Right cardiac atrium (tissue), 5 donors: Measurements from ENCODE around the gene APLP2. TPM values are rescaled to one million over a fixed set of nuclear protein-coding genes. Genes with fewer than 3 reads are reported as not detected.
"Not testable (repeated sequence)": the region's sequence is repeated elsewhere in the genome, so short reads cannot be mapped to it uniquely, and the experiment has no call there.

Experiments used
- ATAC-seq, 2 donors: fragments of 200-7000 bp; cut with Tn5 transposase; one replicate each; pipeline versions ENCODE4 v1.8.0 to v1.9.1; 2020; ENCODE audit warnings: moderate library complexity in 2 of 2, mild to moderate bottlenecking in 1 of 2
- DNase-seq, 3 donors: peaks; one replicate each; pipeline ENCODE4 v3.0.0-alpha.2; 2020
- H3K27ac ChIP-seq: one replicate; pipeline ENCODE4 v1.5.1; 2013; ENCODE audit warnings: mild to moderate bottlenecking, low read length, control low read depth, moderate library complexity
- H3K27me3 ChIP-seq: one replicate; pipeline ENCODE4 v1.6.1; 2013; ENCODE audit not compliant: control insufficient read depth, insufficient read depth
- H3K4me1 ChIP-seq: one replicate; pipeline ENCODE4 v1.6.1; 2013; ENCODE audit warnings: low read length; ENCODE audit not compliant: control insufficient read depth, insufficient read depth
- H3K4me3 ChIP-seq: one replicate; pipeline ENCODE4 v1.5.1; 2013; ENCODE audit warnings: low read length, control low read depth
- H3K9me3 ChIP-seq: one replicate; pipeline ENCODE4 v1.6.1; 2013; ENCODE audit warnings: low read length; ENCODE audit not compliant: control insufficient read depth
- WGBS: extraction: QIAGEN DNeasy Blood & Tissue Kit; methylation state at CpG from one replicate; pipeline ENCODE4 v1.1.7; 2013; 5-methylcytosine and 5-hydroxymethylcytosine counted together
- intact Hi-C, 4 donors: fragments of 100-400 bp; cut with DNase I; formaldehyde crosslinking; loops; one replicate each; pipeline versions ENCODE4 v1.11.0 to v1.14.0; 2022 to 2023
- polyA plus RNA-seq: library from polyadenylated mRNA; stranded (reverse); fragments of 200-250 nt; gene quantifications from one replicate; pipeline ENCODE4 v1.2.3, GENCODE V29; 2013
- total RNA-seq, 4 donors: library from RNA; stranded (reverse); fragmentation: NEBNext Ultra II Directional; extraction: Animal tissue kit (Norgen Biotek cat#: 25700); gene quantifications; one replicate each; pipeline ENCODE4 v1.2.1, GENCODE V29; 2021
- donor health status: healthy with polysubstance abuse.
- donor health status: DM: no; HTN: yes; CAD: no.
- donor health status: DM: no; HTN: no; CAD: no.
- donor health status: DM: no; HTN: yes; CAD: no; lungs with severe emphysema.
- donor health status: DM: yes; HTN: yes; CAD: no.

The APLP2 gene
- total and polyA plus RNA-seq, 5 donors = 228 to 375 (median 330) TPM

GRCh38 chr11:130089674-130090073 is 20.0 kb downstream of the APLP2 start:
- H3K27ac ChIP-seq = no peak overlapping the region
- intact Hi-C loops = no loop called here
- H3K4me1 ChIP-seq = peaks cover 9% of the 10 kb centered on the region
- WGBS = 86% methylated on average over 5 of the region's 5 CpGs
- ATAC-seq (peak in 1 of 2 donors; percentile 42), DNase-seq (no peak)
- no peak overlapping the region for H3K4me3 ChIP-seq
- no peaks in the 10 kb centered on the region for H3K27me3 ChIP-seq
- H3K9me3 ChIP-seq = no peaks in the 10 kb centered on the region

GRCh38 chr11:130090517-130090916 is 20.8 kb downstream of the APLP2 start:
- H3K27ac ChIP-seq, ATAC-seq, H3K9me3 ChIP-seq, DNase-seq, H3K4me3 ChIP-seq, intact Hi-C loops, H3K27me3 ChIP-seq: not testable (repeated sequence)
- WGBS = 97% methylated on average over 16 of the region's 16 CpGs
- H3K4me1 ChIP-seq = peaks cover 11% of the 10 kb centered on the region

- peaks cover 11% of the 10 kb centered on the region for H3K4me1 ChIP-seq
- ATAC-seq, intact Hi-C loops, H3K27ac ChIP-seq, H3K9me3 ChIP-seq, H3K4me3 ChIP-seq, H3K27me3 ChIP-seq: not testable (repeated sequence)
- peak in 1 of 3 donors; percentile 66 for DNase-seq
- whole genome bisulfite sequencing = 97% methylated on average over 23 of the region's 36 CpGs
Observed at GRCh38 chr11:130091169-130091568, 21.5 kb downstream of the APLP2 start.

- no peak overlapping the region for H3K4me3 ChIP-seq
- H3K27ac ChIP-seq = no peak overlapping the region
- 88% methylated on average over 4 of the region's 4 CpGs for WGBS
- ATAC-seq (no peak), DNase-seq (no peak)
- peaks cover 7% of the 10 kb centered on the region for H3K4me1 ChIP-seq
- intact Hi-C loops = no loop called here
- no peaks in the 10 kb centered on the region for H3K9me3 ChIP-seq
- H3K27me3 ChIP-seq = no peaks in the 10 kb centered on the region
Observed at GRCh38 chr11:130092661-130093060, 23.0 kb downstream of the APLP2 start.

GRCh38 chr11:130094614-130095013 is 24.9 kb downstream of the APLP2 start:
- Histone ChIP-seq H3K4me3 (no peak overlapping the region), H3K4me1 (peaks cover 3% of the 10 kb centered on the region), H3K9me3 (no peaks in the 10 kb centered on the region), H3K27me3 (no peaks in the 10 kb centered on the region), H3K27ac (no peak overlapping the region)
- DNase-seq (no peak), ATAC-seq (peak; percentile 47 to 70)
- intact Hi-C loops = no loop called here
- 79% methylated on average over 4 of the region's 4 CpGs for WGBS

GRCh38 chr11:130095326-130095725 is 25.6 kb downstream of the APLP2 start:
- Histone ChIP-seq H3K27ac (no peak overlapping the region), H3K4me3 (no peak overlapping the region), H3K9me3 (no peaks in the 10 kb centered on the region), H3K4me1 (peaks cover 4% of the 10 kb centered on the region), H3K27me3 (no peaks in the 10 kb centered on the region)
- no peak for ATAC-seq
- 76% methylated on average over 1 of the region's 1 CpG for WGBS
- intact Hi-C loops = no loop called here
- no peak for DNase-seq

GRCh38 chr11:130096042-130096441 is 26.3 kb downstream of the APLP2 start:
- Histone ChIP-seq H3K27me3 (no peaks in the 10 kb centered on the region), H3K9me3 (no peaks in the 10 kb centered on the region), H3K4me1 (peaks cover 4% of the 10 kb centered on the region), H3K4me3 (no peak overlapping the region), H3K27ac (no peak overlapping the region)
- 93% methylated on average over 2 of the region's 2 CpGs for WGBS
- DNase-seq (no peak), ATAC-seq (no peak)
- intact Hi-C loops = no loop called here

GRCh38 chr11:130096823-130097222 is 27.1 kb downstream of the APLP2 start:
- no peak overlapping the region for H3K27ac ChIP-seq
- H3K9me3 ChIP-seq = no peaks in the 10 kb centered on the region
- no peak overlapping the region for H3K4me3 ChIP-seq
- peaks cover 6% of the 10 kb centered on the region for H3K4me1 ChIP-seq
- no peak for ATAC-seq
- no peaks in the 10 kb centered on the region for H3K27me3 ChIP-seq
- no peak for DNase-seq
- intact Hi-C loops = no loop called here
- 81% methylated on average over 2 of the region's 2 CpGs for WGBS

- Histone ChIP-seq H3K4me1 (peaks cover 8% of the 10 kb centered on the region), H3K9me3 (no peaks in the 10 kb centered on the region), H3K27ac (no peak overlapping the region), H3K4me3 (no peak overlapping the region), H3K27me3 (no peaks in the 10 kb centered on the region)
- ATAC-seq (no peak), DNase-seq (no peak)
- intact Hi-C loops = no loop called here
- 93% methylated on average over 4 of the region's 4 CpGs for WGBS
Observed at GRCh38 chr11:130097285-130097684, 27.6 kb downstream of the APLP2 start.

GRCh38 chr11:130099356-130099755 is 29.7 kb downstream of the APLP2 start:
- H3K4me1 ChIP-seq = peaks cover 12% of the 10 kb centered on the region
- H3K27ac ChIP-seq = no peak overlapping the region
- ATAC-seq (no peak), DNase-seq (no peak)
- H3K27me3 ChIP-seq = no peaks in the 10 kb centered on the region
- H3K9me3 ChIP-seq = no peaks in the 10 kb centered on the region
- WGBS = 22% methylated on average over 2 of the region's 2 CpGs
- no peak overlapping the region for H3K4me3 ChIP-seq
- intact Hi-C loops = no loop called here

GRCh38 chr11:130100381-130101095 is 30.8 kb downstream of the APLP2 start:
- no peak overlapping the region for H3K4me3 ChIP-seq
- no peak overlapping the region for H3K27ac ChIP-seq
- no peak for DNase-seq
- no peaks in the 10 kb centered on the region for H3K27me3 ChIP-seq
- H3K4me1 ChIP-seq = peaks cover 10% of the 10 kb centered on the region
- WGBS = 88% methylated on average over 5 of the region's 5 CpGs
- H3K9me3 ChIP-seq = no peaks in the 10 kb centered on the region
- intact Hi-C loops = no loop called here
- ATAC-seq = no peak

GRCh38 chr11:130101661-130102060 is 32.0 kb downstream of the APLP2 start:
- H3K9me3 ChIP-seq = no peaks in the 10 kb centered on the region
- WGBS = 71% methylated on average over 5 of the region's 5 CpGs
- DNase-seq (no peak), ATAC-seq (no peak)
- no peaks in the 10 kb centered on the region for H3K27me3 ChIP-seq
- H3K27ac ChIP-seq = no peak overlapping the region
- no peak overlapping the region for H3K4me3 ChIP-seq
- intact Hi-C loops = no loop called here
- H3K4me1 ChIP-seq = peaks cover 13% of the 10 kb centered on the region
